Smooth muscle cell (in vitro differentiated cells): Measurements from ENCODE around the gene PLPP7. TPM values are rescaled to one million over a fixed set of nuclear protein-coding genes. Genes with fewer than 3 reads are reported as not detected.
"Not testable (repeated sequence)": the region's sequence is repeated elsewhere in the genome, so short reads cannot be mapped to it uniquely, and the experiment has no call there.

Experiments used
- DNase-seq: peaks from one replicate; lab custom pipeline; 2025; ENCODE audit not compliant: unreplicated experiment; lab: John Stamatoyannopoulos, UW
- H2AFZ ChIP-seq: fragments of 200-600 bp; sonication (generic); 2 replicates; pipeline ENCODE4 v1.6.0; 2016; ENCODE audit warnings: antibody characterized with exemption, low read depth, mild to moderate bottlenecking
- H3F3A ChIP-seq: fragments of 200-600 bp; sonication (generic); 2 replicates; pipeline ENCODE4 v1.6.0; 2017; ENCODE audit warnings: antibody characterized with exemption, low read depth
- H3K27ac ChIP-seq: fragments of 200-600 bp; sonication (generic); 2 replicates; pipeline ENCODE4 v1.5.1; 2016; ENCODE audit warnings: low read depth, mild to moderate bottlenecking
- H3K27me3 ChIP-seq: fragments of 200-600 bp; sonication (generic); 2 replicates; pipeline ENCODE4 v1.6.1; 2016; ENCODE audit warnings: low read depth, mild to moderate bottlenecking
- H3K36me3 ChIP-seq: fragments of 200-600 bp; sonication (generic); 2 replicates; pipeline ENCODE4 v1.5.1; 2016; ENCODE audit warnings: low read depth
- H3K4me1 ChIP-seq: fragments of 200-600 bp; sonication (generic); 2 replicates; pipeline ENCODE4 v1.5.1; 2016; ENCODE audit warnings: low read depth
- H3K4me2 ChIP-seq: fragments of 200-600 bp; sonication (generic); 2 replicates; pipeline ENCODE4 v1.6.0; 2016; ENCODE audit warnings: mild to moderate bottlenecking
- H3K4me3 ChIP-seq: fragments of 200-600 bp; sonication (generic); 2 replicates; pipeline ENCODE4 v1.5.1; 2016; ENCODE audit warnings: mild to moderate bottlenecking
- H3K79me2 ChIP-seq: fragments of 200-600 bp; sonication (generic); 2 replicates; pipeline ENCODE4 v1.6.0; 2016; ENCODE audit warnings: low read depth, mild to moderate bottlenecking
- H3K9ac ChIP-seq: fragments of 200-600 bp; sonication (generic); 2 replicates; pipeline ENCODE4 v1.6.0; 2016; ENCODE audit warnings: low read depth
- H3K9me3 ChIP-seq: fragments of 200-600 bp; sonication (generic); replicated peaks from 2 replicates; pipeline ENCODE4 v1.5.1; 2016; ENCODE audit warnings: low read depth
- H4K20me1 ChIP-seq: fragments of 200-600 bp; sonication (generic); 2 replicates; pipeline ENCODE4 v1.6.0; 2016; ENCODE audit warnings: low read depth
- CTCF ChIP-seq: fragments of 200-600 bp; sonication (generic); IDR thresholded peaks from 2 replicates; pipeline ENCODE4 v1.5.1; 2017; ENCODE audit warnings: borderline replicate concordance, mild to moderate bottlenecking, antibody characterized with exemption; ENCODE audit not compliant: insufficient read depth, poor library complexity, severe bottlenecking
- WGBS: methylation state at CpG from one replicate; pipeline ENCODE4 v1.1.7; 2016; ENCODE audit warnings: low lambda C conversion rate; 5-methylcytosine and 5-hydroxymethylcytosine counted together
- polyA plus RNA-seq: library from polyadenylated mRNA; unstranded; fragments of >200 nt; fragmentation: Nextera tagmentation; extraction: Ambion mirVana; gene quantifications from 2 replicates; pipeline ENCODE4 v1.2.1, GENCODE V29; 2016
- total RNA-seq: library from RNA; depleted of rRNA; stranded (reverse); fragments of >200 nt; gene quantifications from 2 replicates; pipeline ENCODE4 v1.2.3, GENCODE V29; 2014

The PLPP7 gene
- total and polyA plus RNA-seq, 2 experiments from 2014 or later: 3.3 to 4.2 TPM

GRCh38 chr9:131266266-131267229, 23.0 kb upstream of the PLPP7 start:
- no peaks in the 10 kb centered on the region for H3K4me1 ChIP-seq
- no peak overlapping the region for H2AFZ ChIP-seq
- TF ChIP-seq CTCF: no peak
- no peaks in the 10 kb centered on the region for H3K27me3 ChIP-seq
- 92% methylated on average over 26 of the region's 26 CpGs for WGBS
- no peak overlapping the region for H3K4me3 ChIP-seq
- peaks cover 7% of the 10 kb centered on the region for H4K20me1 ChIP-seq
- H3K79me2 ChIP-seq: no peaks in the 10 kb centered on the region
- H3K27ac ChIP-seq: no peak overlapping the region
- H3K9me3 ChIP-seq: no peaks in the 10 kb centered on the region
- no peaks in the 10 kb centered on the region for H3F3A ChIP-seq
- no peak for DNase-seq
- H3K4me2 ChIP-seq: no peak overlapping the region
- no peaks in the 10 kb centered on the region for H3K36me3 ChIP-seq
- H3K9ac ChIP-seq: no peak overlapping the region

GRCh38 chr9:131270171-131271015, 19.1 kb upstream of the PLPP7 start:
- Histone ChIP-seq H3K36me3 (no peaks in the 10 kb centered on the region), H3K79me2 (peaks cover 13% of the 10 kb centered on the region), H3K9me3 (no peaks in the 10 kb centered on the region), H3K4me1 (peaks cover 13% of the 10 kb centered on the region), H3K4me3 (no peak overlapping the region), H3F3A (no peaks in the 10 kb centered on the region), H2AFZ (no peak overlapping the region), H3K4me2 (no peak overlapping the region), H3K27ac (no peak overlapping the region), H4K20me1 (peaks cover 10% of the 10 kb centered on the region), H3K27me3 (no peaks in the 10 kb centered on the region), H3K9ac (no peak overlapping the region)
- 72% methylated on average over 20 of the region's 20 CpGs for WGBS
- no peak for TF ChIP-seq CTCF
- no peak for DNase-seq

GRCh38 chr9:131271016-131271273, 18.6 kb upstream of the PLPP7 start:
- not testable (repeated sequence) for H3F3A ChIP-seq, H3K36me3 ChIP-seq, H3K9me3 ChIP-seq, H4K20me1 ChIP-seq, H3K4me2 ChIP-seq, H3K4me3 ChIP-seq, H3K27me3 ChIP-seq, H2AFZ ChIP-seq, DNase-seq, H3K9ac ChIP-seq, H3K27ac ChIP-seq
- Histone ChIP-seq H3K4me1 (peaks cover 13% of the 10 kb centered on the region), H3K79me2 (peaks cover 13% of the 10 kb centered on the region)
- WGBS: 100% methylated on average over 1 of the region's 1 CpG

GRCh38 chr9:131271506-131271931, 18.0 kb upstream of the PLPP7 start:
- no peak overlapping the region for H2AFZ ChIP-seq
- no peak overlapping the region for H3K9ac ChIP-seq
- H3K4me2 ChIP-seq: no peak overlapping the region
- WGBS: 98% methylated on average over 6 of the region's 6 CpGs
- H4K20me1 ChIP-seq: peaks cover 10% of the 10 kb centered on the region
- no peak overlapping the region for H3K27ac ChIP-seq
- H3K79me2 ChIP-seq: peaks cover 13% of the 10 kb centered on the region
- no peaks in the 10 kb centered on the region for H3K9me3 ChIP-seq
- TF ChIP-seq CTCF: no peak
- peaks cover 17% of the 10 kb centered on the region for H3K4me1 ChIP-seq
- no peaks in the 10 kb centered on the region for H3F3A ChIP-seq
- no peak overlapping the region for H3K4me3 ChIP-seq
- DNase-seq: no peak
- no peaks in the 10 kb centered on the region for H3K27me3 ChIP-seq
- H3K36me3 ChIP-seq: no peaks in the 10 kb centered on the region
